ENCODE measurements around the gene AFF1. TPM values are rescaled to one million over a fixed set of nuclear protein-coding genes. Genes with fewer than 3 reads are reported as not detected.

Gene AFF1
- total RNA-seq, 1 experiment from 2014 or later: 17.1 TPM

GRCh38 chr4:86918539-86919072 is 16.2 kb upstream of the AFF1 start:
- peak; percentile 60 for DNase-seq (ENCODE audit: low read depth)

GRCh38 chr4:86919561-86920223 is 15.1 kb upstream of the AFF1 start:
- DNase-seq (ENCODE audit: low read depth): no peak

GRCh38 chr4:86921608-86922252 is 13.1 kb upstream of the AFF1 start:
- no peak for DNase-seq (ENCODE audit: low read depth)

GRCh38 chr4:86924811-86925210 is 10.0 kb upstream of the AFF1 start:
- peak; percentile 84 for DNase-seq (ENCODE audit: low read depth)

- DNase-seq (ENCODE audit: low read depth): peak; percentile 26
Measured at GRCh38 chr4:86926435-86927086, 8.2 kb upstream of the AFF1 start.

GRCh38 chr4:86927843-86928395 is 6.9 kb upstream of the AFF1 start:
- peak; percentile 94 for DNase-seq (ENCODE audit: low read depth)

GRCh38 chr4:86928400-86929255 is 6.2 kb upstream of the AFF1 start:
- DNase-seq (ENCODE audit: low read depth): no peak

GRCh38 chr4:86934147-86934770 is 552 bp upstream of the AFF1 start:
- peak; percentile 18 for DNase-seq (ENCODE audit: low read depth)

GRCh38 chr4:86935566-86935852 is 698 bp downstream of the AFF1 start:
- DNase-seq (ENCODE audit: low read depth): no peak

- peak; percentile 83 for DNase-seq (ENCODE audit: low read depth)
Measured at GRCh38 chr4:86935853-86936733, 1.3 kb downstream of the AFF1 start.

GRCh38 chr4:86938771-86939520 is 4.1 kb downstream of the AFF1 start:
- peak; percentile 48 for DNase-seq (ENCODE audit: low read depth)

- peak; percentile 44 for DNase-seq (ENCODE audit: low read depth)
Measured at GRCh38 chr4:86939729-86940575, 5.1 kb downstream of the AFF1 start.

- no peak for DNase-seq (ENCODE audit: low read depth)
Measured at GRCh38 chr4:86940920-86941460, 6.2 kb downstream of the AFF1 start.

GRCh38 chr4:86942185-86942666 is 7.4 kb downstream of the AFF1 start:
- DNase-seq (ENCODE audit: low read depth): peak; percentile 64

- no peak for DNase-seq (ENCODE audit: low read depth)
Measured at GRCh38 chr4:86944964-86945781, 10.4 kb downstream of the AFF1 start.

- no peak for DNase-seq (ENCODE audit: low read depth)
Measured at GRCh38 chr4:86946868-86947500, 12.2 kb downstream of the AFF1 start.
